Suppressor macrophage (primary cell): ENCODE results near the gene NAV2.

Source experiments
- DNase-seq, 4 experiments: peaks; one replicate each; pipeline ENCODE4 v3.0.0-alpha.2; 2020 to 2022

The NAV2 gene

GRCh38 chr11:19781351-19781750 is 68.7 kb downstream of the NAV2 start:
- DNase-seq: no peak

- no peak for DNase-seq
These were observed 72.6 kb downstream of the NAV2 start for GRCh38 chr11:19785265-19785664.

- DNase-seq: no peak
These were observed 74.0 kb downstream of the NAV2 start for GRCh38 chr11:19786644-19787043.

GRCh38 chr11:19788435-19788834 is 75.8 kb downstream of the NAV2 start:
- no peak for DNase-seq

- DNase-seq: no peak
These were observed 76.6 kb downstream of the NAV2 start for GRCh38 chr11:19789245-19789644.

- no peak for DNase-seq
These were observed 77.4 kb downstream of the NAV2 start for GRCh38 chr11:19789835-19790710.

- no peak for DNase-seq
These were observed 78.4 kb downstream of the NAV2 start for GRCh38 chr11:19790831-19791552.

GRCh38 chr11:19792510-19792909 is 79.9 kb downstream of the NAV2 start:
- DNase-seq: no peak

- no peak for DNase-seq
These were observed 80.7 kb downstream of the NAV2 start for GRCh38 chr11:19793326-19793725.

GRCh38 chr11:19794161-19794560 is 81.5 kb downstream of the NAV2 start:
- no peak for DNase-seq

- no peak for DNase-seq
These were observed 82.4 kb downstream of the NAV2 start for GRCh38 chr11:19795082-19795481.

- no peak for DNase-seq
These were observed 87.5 kb downstream of the NAV2 start for GRCh38 chr11:19800162-19800561.

GRCh38 chr11:19800714-19801519 is 88.3 kb downstream of the NAV2 start:
- DNase-seq: no peak

- no peak for DNase-seq
These were observed 90.2 kb downstream of the NAV2 start for GRCh38 chr11:19802773-19803293.

GRCh38 chr11:19803506-19803998 is 90.9 kb downstream of the NAV2 start:
- no peak for DNase-seq

GRCh38 chr11:19805376-19805775 is 92.7 kb downstream of the NAV2 start:
- DNase-seq: no peak

- DNase-seq: no peak
These were observed 93.2 kb downstream of the NAV2 start for GRCh38 chr11:19805827-19806226.

GRCh38 chr11:19806251-19806650 is 93.6 kb downstream of the NAV2 start:
- DNase-seq: no peak

- no peak for DNase-seq
These were observed 95.7 kb downstream of the NAV2 start for GRCh38 chr11:19808076-19808911.

GRCh38 chr11:19810852-19811251 is 98.2 kb downstream of the NAV2 start:
- DNase-seq: no peak

GRCh38 chr11:19811380-19811779 is 98.7 kb downstream of the NAV2 start:
- DNase-seq: no peak

GRCh38 chr11:19812096-19812495 is 99.5 kb downstream of the NAV2 start:
- DNase-seq: no peak
